Measurements from ENCODE around the gene DNAH2.

DNAH2 gene

GRCh38 chr17:7702776-7703175 is 14.8 kb upstream of the DNAH2 start:
- no peak for DNase-seq

DNA sequence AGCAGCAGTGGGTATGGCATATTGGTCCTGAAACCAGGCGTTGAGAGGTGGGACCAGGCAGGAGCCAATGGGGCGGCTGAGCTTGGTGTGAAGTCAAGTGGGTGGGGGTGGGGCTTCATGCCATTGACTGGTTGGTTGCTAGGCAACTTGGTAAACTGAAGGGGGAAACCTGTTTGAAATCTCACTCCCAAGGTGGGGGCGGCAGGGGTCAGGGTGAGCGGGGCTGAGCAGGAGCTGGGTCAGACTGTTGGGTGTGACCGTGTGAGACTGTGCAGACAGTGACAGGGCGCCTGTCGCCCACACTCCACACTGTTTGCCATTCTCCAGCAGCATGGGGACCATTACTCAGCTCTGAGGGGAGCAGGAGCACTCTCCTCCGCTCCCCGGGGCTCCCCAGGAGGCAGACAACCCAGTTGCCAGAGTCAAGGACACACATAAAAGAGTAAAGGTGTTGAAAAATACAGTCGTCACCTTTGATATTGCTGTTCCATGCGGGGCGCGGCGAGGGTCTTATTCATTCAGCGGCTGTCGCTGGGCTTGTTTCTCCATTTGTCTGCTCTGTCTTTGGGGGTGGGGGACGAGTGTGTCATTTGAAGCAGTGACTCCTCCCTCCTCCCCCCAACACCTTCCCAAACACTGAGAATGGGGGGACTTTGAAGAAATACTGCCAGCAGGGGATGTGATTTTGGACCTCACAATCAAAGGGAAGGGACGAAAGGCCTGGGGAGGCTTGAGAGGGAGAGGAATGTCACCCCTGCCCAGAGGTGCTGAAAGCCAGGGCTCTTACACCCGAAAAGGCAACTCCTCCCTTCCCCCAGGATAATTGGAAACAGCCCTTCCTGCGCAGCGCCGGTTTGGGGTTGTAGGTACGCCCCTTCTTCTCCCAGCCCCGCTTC is 13.7 kb upstream of the DNAH2 start:
- peak; percentile 62 for DNase-seq

GRCh38 chr17:7704601-7705268 is 12.8 kb upstream of the DNAH2 start, which contains the start of gene EFNB3:
TSS of gene EFNB3 (plus strand) at chr17:7705202. CDS start at chr17:7705599, 397 bp downstream.
- peak; percentile 59 for DNase-seq

DNA sequence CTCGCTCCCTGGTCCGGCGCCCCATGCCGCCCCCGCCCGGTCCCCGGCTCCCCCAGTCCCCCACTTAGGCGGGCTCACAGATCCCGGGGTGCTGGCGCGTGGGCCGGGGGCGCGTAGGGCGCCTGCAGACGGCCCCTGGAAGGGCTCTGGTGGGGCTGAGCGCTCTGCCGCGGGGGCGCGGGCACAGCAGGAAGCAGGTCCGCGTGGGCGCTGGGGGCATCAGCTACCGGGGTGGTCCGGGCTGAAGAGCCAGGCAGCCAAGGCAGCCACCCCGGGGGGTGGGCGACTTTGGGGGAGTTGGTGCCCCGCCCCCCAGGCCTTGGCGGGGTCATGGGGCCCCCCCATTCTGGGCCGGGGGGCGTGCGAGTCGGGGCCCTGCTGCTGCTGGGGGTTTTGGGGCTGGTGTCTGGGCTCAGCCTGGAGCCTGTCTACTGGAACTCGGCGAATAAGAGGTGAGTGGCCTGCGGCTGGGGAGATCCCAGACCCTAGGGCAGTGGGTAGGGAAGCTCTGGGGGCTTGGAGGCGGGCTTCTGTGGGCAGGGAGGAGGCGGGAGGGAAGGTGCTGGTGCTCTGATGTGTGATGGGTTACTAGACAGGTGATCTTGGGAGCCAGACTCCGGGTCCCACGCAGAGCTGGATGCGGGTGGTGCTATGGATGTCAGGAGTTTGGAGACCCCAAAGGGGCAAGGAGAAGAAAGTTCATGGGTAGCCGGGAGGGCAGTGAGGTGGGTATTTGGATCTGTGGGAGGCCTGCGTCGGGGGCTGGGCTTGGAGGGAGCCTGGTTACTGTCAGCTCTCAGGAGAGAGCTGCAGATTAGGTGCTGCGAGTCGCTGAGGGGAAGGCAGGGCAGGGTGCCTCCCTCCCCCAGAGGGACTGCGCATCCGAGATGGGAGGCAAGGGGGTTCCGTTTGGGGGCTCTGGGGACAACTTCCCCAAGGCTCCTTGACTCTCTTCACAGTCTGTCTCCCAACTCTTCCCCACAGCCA is 12.0 kb upstream of the DNAH2 start:
- no peak for DNase-seq

DNA sequence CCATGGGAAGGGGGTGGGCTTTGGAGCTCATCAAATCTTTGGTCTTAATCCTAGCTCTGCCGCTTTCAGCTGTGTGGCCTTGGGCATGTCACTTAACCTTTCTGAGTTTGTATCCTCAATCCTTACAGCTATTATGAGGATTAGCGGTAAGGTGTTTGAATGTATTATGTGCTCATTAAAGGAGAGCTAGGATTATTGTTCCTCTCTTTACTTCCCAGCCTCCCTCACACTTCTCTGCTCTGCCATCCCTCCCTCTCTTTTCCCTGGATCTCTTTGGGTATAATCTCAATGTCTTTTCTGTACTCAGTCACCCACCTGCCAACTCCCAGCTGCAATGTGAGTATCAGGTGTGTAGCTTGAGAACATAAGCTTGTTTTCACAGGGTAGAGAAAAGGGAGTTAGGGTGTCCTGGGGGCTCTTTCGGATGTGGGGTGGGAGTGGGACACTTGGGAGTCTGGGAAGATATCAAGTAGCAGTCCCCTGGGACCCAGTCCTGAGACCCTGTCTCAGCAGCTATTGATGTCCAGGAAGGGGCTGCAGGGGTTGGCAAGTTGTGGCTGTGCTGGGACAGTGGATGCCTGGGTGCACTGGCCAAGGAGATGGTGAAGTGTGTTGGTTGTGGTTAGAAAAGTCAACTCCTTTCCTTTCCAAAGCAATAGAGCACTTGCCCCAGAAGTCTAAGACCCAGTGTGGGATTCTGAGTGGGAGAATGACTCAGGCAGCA is 10.8 kb upstream of the DNAH2 start:
- no peak for DNase-seq

DNA sequence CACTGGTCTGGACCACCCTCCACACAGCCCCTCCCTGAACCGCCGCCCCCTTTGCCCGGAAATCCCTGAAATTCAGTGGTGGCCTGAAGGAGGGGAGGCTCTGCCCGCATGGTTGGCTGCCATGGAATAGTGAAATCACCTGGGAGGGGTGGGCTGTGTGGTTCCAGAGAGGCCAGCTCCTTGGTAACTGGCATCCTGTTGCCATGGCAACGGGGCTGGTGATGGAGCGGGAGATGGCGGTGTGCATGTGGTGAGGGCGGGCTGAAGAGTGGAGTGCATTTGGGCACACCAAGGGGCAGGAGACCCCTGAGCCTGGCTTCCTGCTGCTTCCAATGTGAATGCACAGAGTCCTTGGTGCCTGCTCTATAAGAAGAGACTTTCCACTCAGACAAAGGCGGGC is 10.1 kb upstream of the DNAH2 start:
- no peak for DNase-seq

DNA sequence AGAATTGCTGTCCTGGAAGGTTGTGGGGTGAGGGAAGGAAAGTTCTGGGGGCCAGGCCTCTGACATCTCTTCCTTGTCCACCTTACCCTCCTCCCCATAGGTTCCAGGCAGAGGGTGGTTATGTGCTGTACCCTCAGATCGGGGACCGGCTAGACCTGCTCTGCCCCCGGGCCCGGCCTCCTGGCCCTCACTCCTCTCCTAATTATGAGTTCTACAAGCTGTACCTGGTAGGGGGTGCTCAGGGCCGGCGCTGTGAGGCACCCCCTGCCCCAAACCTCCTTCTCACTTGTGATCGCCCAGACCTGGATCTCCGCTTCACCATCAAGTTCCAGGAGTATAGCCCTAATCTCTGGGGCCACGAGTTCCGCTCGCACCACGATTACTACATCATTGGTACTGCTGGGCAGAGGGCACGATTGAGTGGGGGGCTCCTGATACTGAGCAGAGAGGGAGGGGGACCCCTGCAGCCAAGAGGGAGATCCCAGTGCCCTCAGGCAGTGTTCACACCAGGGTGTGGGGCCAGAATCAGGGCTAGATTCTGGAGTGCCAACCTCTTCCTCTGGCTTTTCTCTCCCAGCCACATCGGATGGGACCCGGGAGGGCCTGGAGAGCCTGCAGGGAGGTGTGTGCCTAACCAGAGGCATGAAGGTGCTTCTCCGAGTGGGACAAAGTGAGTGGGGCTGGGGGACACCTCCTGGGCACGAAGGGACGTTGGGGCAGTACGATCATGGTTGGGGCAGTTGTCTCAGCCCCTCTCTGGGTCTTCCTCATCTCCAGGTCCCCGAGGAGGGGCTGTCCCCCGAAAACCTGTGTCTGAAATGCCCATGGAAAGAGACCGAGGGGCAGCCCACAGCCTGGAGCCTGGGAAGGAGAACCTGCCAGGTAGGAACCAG is 9.4 kb upstream of the DNAH2 start:
- DNase-seq: no peak

DNA sequence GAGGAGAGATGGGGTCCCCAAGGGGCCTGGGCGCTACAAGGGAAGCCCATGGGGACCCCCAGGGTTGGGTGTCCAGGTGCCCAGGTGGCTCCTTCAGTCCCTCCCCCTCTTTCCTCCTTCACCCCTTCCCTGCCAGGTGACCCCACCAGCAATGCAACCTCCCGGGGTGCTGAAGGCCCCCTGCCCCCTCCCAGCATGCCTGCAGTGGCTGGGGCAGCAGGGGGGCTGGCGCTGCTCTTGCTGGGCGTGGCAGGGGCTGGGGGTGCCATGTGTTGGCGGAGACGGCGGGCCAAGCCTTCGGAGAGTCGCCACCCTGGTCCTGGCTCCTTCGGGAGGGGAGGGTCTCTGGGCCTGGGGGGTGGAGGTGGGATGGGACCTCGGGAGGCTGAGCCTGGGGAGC is 8.5 kb upstream of the DNAH2 start:
- DNase-seq: no peak

DNA sequence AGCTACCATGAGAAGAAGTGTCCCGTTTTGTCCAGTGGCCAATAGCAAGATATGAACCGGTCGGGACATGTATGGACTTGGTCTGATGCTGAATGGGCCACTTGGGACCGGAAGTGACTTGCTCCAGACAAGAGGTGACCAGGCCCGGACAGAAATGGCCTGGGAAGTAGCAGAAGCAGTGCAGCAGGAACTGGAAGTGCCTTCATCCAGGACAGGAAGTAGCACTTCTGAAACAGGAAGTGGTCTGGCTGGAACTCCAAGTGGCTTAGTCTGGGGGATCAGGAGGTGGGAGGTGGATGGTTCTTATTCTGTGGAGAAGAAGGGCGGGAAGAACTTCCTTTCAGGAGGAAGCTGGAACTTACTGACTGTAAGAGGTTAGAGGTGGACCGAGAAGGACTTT is 7.2 kb upstream of the DNAH2 start:
- DNase-seq: no peak

DNA sequence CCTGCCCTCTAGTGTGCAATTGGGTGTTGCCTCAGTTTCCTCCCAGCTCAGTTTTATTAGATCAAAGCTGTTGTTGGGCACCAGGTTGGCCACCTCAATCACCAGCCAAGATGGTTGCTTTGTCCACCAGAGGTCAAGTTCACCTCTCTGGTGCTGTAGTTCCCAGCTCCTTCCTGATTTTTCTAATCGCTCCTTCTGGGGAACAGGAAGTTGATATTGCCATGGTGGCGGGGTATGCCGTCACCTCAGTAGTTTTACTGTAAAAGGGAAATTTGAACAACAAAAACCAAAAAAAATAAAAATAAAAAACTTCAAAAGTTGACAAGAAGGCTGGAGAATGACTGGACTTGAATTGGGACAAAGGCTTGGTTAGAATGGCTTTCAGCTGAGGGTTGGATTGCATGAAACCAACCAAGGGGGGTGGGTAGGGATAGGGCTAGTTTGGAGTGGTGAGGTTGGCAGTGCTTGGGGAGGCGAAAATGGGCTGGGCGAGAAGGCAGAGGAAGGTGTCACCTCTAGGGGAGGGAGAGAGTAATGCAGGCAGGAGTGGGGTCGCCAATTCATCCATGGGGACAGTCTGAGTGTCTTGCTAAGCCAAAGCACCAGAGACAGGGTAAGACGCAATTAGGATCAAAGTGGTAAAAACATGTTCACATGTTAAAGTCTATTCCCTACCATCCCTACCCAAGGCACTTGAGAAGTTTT is 6.3 kb upstream of the DNAH2 start:
- no peak for DNase-seq

DNA sequence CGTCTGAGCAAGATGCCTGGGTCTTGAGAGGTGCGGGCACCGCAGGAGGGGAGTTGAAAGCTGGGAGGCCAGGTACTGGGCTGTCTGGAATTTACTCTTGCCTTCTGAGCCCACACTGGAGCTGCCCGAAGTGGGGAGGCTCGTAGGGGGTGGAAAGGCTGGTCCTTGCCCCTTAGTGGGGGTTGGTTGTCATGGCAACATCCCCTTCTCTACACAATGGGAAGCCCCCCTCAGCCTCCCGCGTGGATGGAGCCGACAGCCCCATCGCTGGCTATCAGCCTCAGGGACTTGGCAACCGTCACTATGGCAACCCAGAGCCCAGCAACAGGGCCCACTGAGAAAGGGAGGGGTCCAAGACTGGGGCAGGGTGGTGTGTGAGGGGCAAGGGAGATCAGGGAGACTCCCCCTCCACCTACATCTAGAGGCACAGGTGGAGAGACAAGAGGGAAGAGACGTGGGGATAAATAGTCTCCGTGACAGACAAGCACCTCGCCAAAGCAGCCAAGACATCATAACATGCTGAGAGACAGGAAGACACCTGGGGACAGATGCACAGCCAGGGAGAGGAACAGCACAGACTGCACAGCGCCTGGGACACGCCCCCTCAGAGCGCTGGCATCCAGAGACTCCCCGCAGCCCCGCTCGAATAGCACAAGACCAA is 5.3 kb upstream of the DNAH2 start:
- DNase-seq: no peak

GRCh38 chr17:7713782-7714181 is 3.8 kb upstream of the DNAH2 start:
- no peak for DNase-seq

GRCh38 chr17:7714721-7715594 is 2.6 kb upstream of the DNAH2 start:
- DNase-seq: no peak

GRCh38 chr17:7715936-7716886 is 1.3 kb upstream of the DNAH2 start:
- no peak for DNase-seq

GRCh38 chr17:7717756-7718350 is 309 bp downstream of the DNAH2 start:
- DNase-seq: no peak

- DNase-seq: no peak
Observed at GRCh38 chr17:7719661-7720060, 2.1 kb downstream of the DNAH2 start.

DNA sequence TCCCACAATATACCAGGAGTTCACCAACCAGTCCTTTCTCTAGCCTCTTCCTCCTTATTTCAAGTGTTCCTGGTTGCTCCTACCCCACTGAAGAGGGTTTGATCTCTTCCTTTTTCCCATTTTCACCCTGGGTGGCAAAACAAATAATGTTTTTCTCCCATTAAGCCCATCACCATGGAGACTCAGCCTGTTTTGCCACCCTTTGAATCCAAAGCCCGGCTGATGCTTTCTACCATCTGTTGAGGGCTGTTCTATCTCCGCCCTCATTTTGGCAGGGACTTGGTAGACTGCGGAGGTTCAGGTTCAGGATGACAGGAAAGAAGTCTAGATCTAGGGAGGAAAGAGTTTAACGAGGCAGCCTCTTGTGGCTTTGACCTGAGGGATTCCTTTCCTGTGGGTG is 2.6 kb downstream of the DNAH2 start:
- DNase-seq: peak; percentile 19

Data from fibroblast of skin of scalp (primary cell).